ENCODE data around the gene EXO1. TPM values are rescaled to one million over a fixed set of nuclear protein-coding genes. Genes with fewer than 3 reads are reported as not detected.

The EXO1 gene
- total and polyA plus RNA-seq, 2 donors (not counting 3 experiments of a cell fraction or from before 2014, with no cell fraction given), result 4.1 to 23.5 TPM

DNA sequence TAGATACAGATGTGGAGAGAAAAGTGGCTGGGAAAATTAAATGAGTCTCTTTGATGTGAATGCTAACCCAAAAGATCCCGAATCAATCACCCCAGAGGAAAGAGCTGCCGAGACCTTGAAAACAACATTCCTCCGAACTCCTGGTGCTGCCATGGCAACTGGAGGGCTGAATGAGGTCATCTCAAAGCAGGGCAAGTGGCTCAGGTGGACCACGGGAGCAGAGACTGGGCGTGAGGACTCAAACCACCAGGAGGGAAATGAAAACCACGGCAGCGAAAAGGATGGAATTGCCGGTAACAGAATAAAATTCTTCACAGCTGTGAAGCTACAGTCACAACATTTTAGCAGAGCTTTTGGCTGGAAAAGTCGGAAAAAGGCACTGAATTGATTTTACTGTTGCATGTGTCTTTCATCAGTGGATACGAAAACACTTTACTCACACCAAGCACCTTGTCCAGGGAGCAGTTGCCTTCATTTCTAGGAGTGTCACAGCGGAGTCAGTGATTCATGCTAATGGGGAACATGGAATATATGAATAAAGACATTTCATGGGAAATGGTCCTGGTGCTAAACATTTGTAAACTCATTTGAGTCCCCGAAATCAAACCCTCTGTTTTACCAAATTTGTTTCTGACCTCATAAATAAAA is 86.3 kb downstream of the EXO1 start:
- intact Hi-C loops (cut with micrococcal nuclease) (no loop called here), dilution Hi-C loops (cut with MboI; ENCODE audit: extremely low pct_ligation_motif_present, low sequenced_read_pairs) (no loop called here)
- FAIRE-seq (no peak), DNase-seq (ENCODE audit: low read depth, low spot score) (no peak)
- Histone ChIP-seq H3K4me2 (ENCODE audit: insufficient read depth, low read length) (no peak overlapping the region), H3K27ac (ENCODE audit: insufficient read depth, low read depth, low read length) (no peak overlapping the region), H3K4me3 (replicated peaks in 1 of 3; ENCODE audit: insufficient read depth in 1 of 3, low read depth in 1 of 3, low read length in 3 of 3) (no peak overlapping the region), H3K79me2 (ENCODE audit: control insufficient read depth, insufficient read depth, low read length) (no peaks in the 10 kb centered on the region), H3K9me3 (replicated peaks; ENCODE audit: control insufficient read depth, insufficient read depth, low read length) (no peaks in the 10 kb centered on the region), H3K27me3 (ENCODE audit: control insufficient read depth in 2 of 2, insufficient read depth in 2 of 2, low read length in 2 of 2) (no peaks in the 10 kb centered on the region), H3K9ac (replicated peaks; ENCODE audit: extremely low read depth, insufficient read depth, low read length) (no peak overlapping the region), H3K9me1 (replicated peaks; ENCODE audit: control insufficient read depth, extremely low read depth, insufficient read depth, low read length) (no peaks in the 10 kb centered on the region), H4K20me1 (replicated peaks; ENCODE audit: control insufficient read depth, extremely low read depth, insufficient read depth, low read length) (no peaks in the 10 kb centered on the region), H3K4me1 (ENCODE audit: control insufficient read depth, extremely low read depth, insufficient read depth, low read length) (no peaks in the 10 kb centered on the region), H2AFZ (ENCODE audit: low read depth, low read length) (no peak overlapping the region), H3K36me3 (ENCODE audit: control insufficient read depth in 2 of 2, extremely low read depth in 1 of 2, insufficient read depth in 2 of 2, low read length in 2 of 2) (no peaks in the 10 kb centered on the region)
- TF ChIP-seq, protein P1, sequence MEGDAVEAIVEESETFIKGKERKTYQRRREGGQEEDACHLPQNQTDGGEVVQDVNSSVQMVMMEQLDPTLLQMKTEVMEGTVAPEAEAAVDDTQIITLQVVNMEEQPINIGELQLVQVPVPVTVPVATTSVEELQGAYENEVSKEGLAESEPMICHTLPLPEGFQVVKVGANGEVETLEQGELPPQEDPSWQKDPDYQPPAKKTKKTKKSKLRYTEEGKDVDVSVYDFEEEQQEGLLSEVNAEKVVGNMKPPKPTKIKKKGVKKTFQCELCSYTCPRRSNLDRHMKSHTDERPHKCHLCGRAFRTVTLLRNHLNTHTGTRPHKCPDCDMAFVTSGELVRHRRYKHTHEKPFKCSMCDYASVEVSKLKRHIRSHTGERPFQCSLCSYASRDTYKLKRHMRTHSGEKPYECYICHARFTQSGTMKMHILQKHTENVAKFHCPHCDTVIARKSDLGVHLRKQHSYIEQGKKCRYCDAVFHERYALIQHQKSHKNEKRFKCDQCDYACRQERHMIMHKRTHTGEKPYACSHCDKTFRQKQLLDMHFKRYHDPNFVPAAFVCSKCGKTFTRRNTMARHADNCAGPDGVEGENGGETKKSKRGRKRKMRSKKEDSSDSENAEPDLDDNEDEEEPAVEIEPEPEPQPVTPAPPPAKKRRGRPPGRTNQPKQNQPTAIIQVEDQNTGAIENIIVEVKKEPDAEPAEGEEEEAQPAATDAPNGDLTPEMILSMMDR (IDR thresholded peaks at IDR 0.05; ENCODE audit: extremely low read depth in 1 of 2, insufficient read depth in 1 of 2, low read depth in 1 of 2, low read length in 2 of 2), result no peak
- TF ChIP-seq, protein P2, sequence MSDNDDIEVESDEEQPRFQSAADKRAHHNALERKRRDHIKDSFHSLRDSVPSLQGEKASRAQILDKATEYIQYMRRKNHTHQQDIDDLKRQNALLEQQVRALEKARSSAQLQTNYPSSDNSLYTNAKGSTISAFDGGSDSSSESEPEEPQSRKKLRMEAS (IDR thresholded peaks at IDR 0.05; ENCODE audit: insufficient read depth, insufficient read length), result no peak
- TF ChIP-seq EZH2 (IDR thresholded peaks at IDR 0.05; ENCODE audit: borderline replicate concordance, low read depth, low read length, severe bottlenecking) (no peak), MYC (IDR thresholded peaks at IDR 0.05; ENCODE audit: low read depth, low read length) (no peak), FOS (IDR thresholded peaks at IDR 0.05; ENCODE audit: borderline replicate concordance, insufficient read depth, low read length) (no peak), POLR2A (IDR thresholded peaks at IDR 0.05; ENCODE audit: low read depth, low read length) (no peak), POLR2AphosphoS5 (IDR thresholded peaks at IDR 0.05; ENCODE audit: insufficient read depth, low read depth, low read length) (no peak), JUN (IDR thresholded peaks at IDR 0.05; ENCODE audit: borderline replicate concordance, insufficient read depth, insufficient read length, low read depth) (no peak), GATA2 (IDR thresholded peaks at IDR 0.05; ENCODE audit: insufficient read depth, insufficient read length, low read depth, low read length) (no peak)
- BruUV-seq (replicated peaks), result no TSS peak
- POLR2A ChIA-PET, result no interaction called here
- CTCF ChIA-PET, result interaction anchor here (1.0 kb wide), 1 partner anchor 12 kb away, joined by 3 read pairs; no protein-coding TSS in a partner anchor
